GM23338 (cell line): ENCODE measurements around the gene LAMTOR1. TPM values are rescaled to one million over a fixed set of nuclear protein-coding genes. Genes with fewer than 3 reads are reported as not detected.

Experiments used
- ATAC-seq: fragments of 200-7000 bp; cut with Tn5 transposase; 3 replicates; pipeline ENCODE4 v1.9.1; 2020
- DNase-seq: peaks from one replicate; pipeline ENCODE4 v3.0.0-alpha.2; 2015; ENCODE audit warnings: low spot score
- H2AFZ ChIP-seq: fragments of 200-600 bp; sonication (generic); 2 replicates; pipeline ENCODE4 v1.8.0; 2016; ENCODE audit warnings: antibody characterized with exemption, mild to moderate bottlenecking, moderate library complexity
- H3F3A ChIP-seq: fragments of 200-600 bp; sonication (generic); replicated peaks from 2 replicates; pipeline ENCODE4 v1.8.0; 2017; ENCODE audit warnings: antibody characterized with exemption, mixed run types, low read depth
- H3K27ac ChIP-seq: fragments of 200-600 bp; sonication (generic); 2 replicates; pipeline ENCODE4 v1.6.1; 2016; ENCODE audit warnings: low read depth
- H3K27me3 ChIP-seq: fragments of 200-600 bp; sonication (generic); 2 replicates; pipeline ENCODE4 v1.8.0; 2016; ENCODE audit warnings: mild to moderate bottlenecking, mixed run types, moderate library complexity; ENCODE audit not compliant: insufficient read depth
- H3K36me3 ChIP-seq: fragments of 200-600 bp; sonication (generic); 2 replicates; pipeline ENCODE4 v1.8.0; 2016; ENCODE audit warnings: mild to moderate bottlenecking; ENCODE audit not compliant: insufficient read depth
- H3K4me1 ChIP-seq: fragments of 200-600 bp; sonication (generic); 2 replicates; pipeline ENCODE4 v1.8.0; 2016; ENCODE audit warnings: mild to moderate bottlenecking, moderate library complexity; ENCODE audit not compliant: insufficient read depth
- H3K4me2 ChIP-seq: fragments of 200-600 bp; sonication (generic); 2 replicates; pipeline ENCODE4 v1.7.1; 2017; ENCODE audit warnings: mixed run types
- H3K4me3 ChIP-seq: fragments of 200-600 bp; sonication (generic); 2 replicates; pipeline ENCODE4 v1.6.1; 2016; ENCODE audit warnings: mixed run types
- H3K79me2 ChIP-seq: fragments of 200-600 bp; sonication (generic); replicated peaks from 2 replicates; pipeline ENCODE4 v1.8.0; 2017; ENCODE audit warnings: mild to moderate bottlenecking; ENCODE audit not compliant: insufficient read depth
- H3K9me2 ChIP-seq: fragments of 200-600 bp; sonication (generic); 2 replicates; pipeline ENCODE4 v1.8.0; 2017; ENCODE audit not compliant: insufficient read depth
- H4K20me1 ChIP-seq: fragments of 200-600 bp; sonication (generic); replicated peaks from 2 replicates; pipeline ENCODE4 v1.8.0; 2017; ENCODE audit warnings: mild to moderate bottlenecking; ENCODE audit not compliant: insufficient read depth
- H3K27ac Mint-ChIP-seq: 2 replicates; pipeline ENCODE4 v1.8.0; 2020; ENCODE audit warnings: inconsistent platforms, mild to moderate bottlenecking, moderate library complexity, mixed read lengths
- H3K27me3 Mint-ChIP-seq: 3 replicates; pipeline ENCODE4 v1.8.0; 2022; ENCODE audit warnings: low read depth, mild to moderate bottlenecking, moderate library complexity, mixed read lengths, inconsistent platforms; ENCODE audit not compliant: insufficient read depth, poor library complexity
- H3K36me3 Mint-ChIP-seq: 3 replicates; pipeline ENCODE4 v1.8.0; 2021; ENCODE audit warnings: low read depth, mild to moderate bottlenecking, inconsistent platforms, moderate library complexity, mixed read lengths
- H3K4me1 Mint-ChIP-seq: 3 replicates; pipeline ENCODE4 v1.8.0; 2020; ENCODE audit warnings: mild to moderate bottlenecking, inconsistent platforms, mixed read lengths
- H3K4me3 Mint-ChIP-seq: 3 replicates; pipeline ENCODE4 v1.8.0; 2021; ENCODE audit warnings: moderate library complexity, mild to moderate bottlenecking, inconsistent platforms, mixed read lengths
- H3K9me3 Mint-ChIP-seq: 3 replicates; pipeline ENCODE4 v1.8.0; 2020; ENCODE audit warnings: moderate library complexity, mild to moderate bottlenecking, inconsistent platforms, mixed read lengths
- EZH2 ChIP-seq: fragments of 200-600 bp; sonication (generic); IDR thresholded peaks from one replicate; pipeline ENCODE4 v1.8.0; 2017; ENCODE audit warnings: antibody characterized with exemption, mild to moderate bottlenecking, low read depth; ENCODE audit not compliant: unreplicated experiment
- EZH2phosphoT487 ChIP-seq: fragments of 200-600 bp; sonication (generic); IDR thresholded peaks from one replicate; pipeline ENCODE4 v1.8.1; 2018; ENCODE audit warnings: antibody characterized with exemption; ENCODE audit not compliant: unreplicated experiment
- POLR2AphosphoS5 ChIP-seq: IDR thresholded peaks from 2 replicates; pipeline ENCODE4 v1.6.1; 2016; ENCODE audit warnings: antibody characterized with exemption, low read depth
- REST ChIP-seq: IDR thresholded peaks from one replicate; pipeline ENCODE4 v1.6.1; 2018; ENCODE audit warnings: antibody characterized with exemption; ENCODE audit not compliant: unreplicated experiment
- ZNF331 ChIP-seq: fragments of 250-450 bp; sonication (Bioruptor Pico); IDR thresholded peaks from 2 replicates; pipeline ENCODE4 v1.5.0; 2020; ENCODE audit warnings: low read depth, mild to moderate bottlenecking, moderate library complexity
- polyA plus RNA-seq: library from polyadenylated mRNA; unstranded; fragments of >200 nt; fragmentation: Nextera tagmentation; extraction: Ambion mirVana; gene quantifications from 2 replicates; pipeline ENCODE4 v1.2.1, GENCODE V29; 2016
- total RNA-seq: library from RNA; depleted of rRNA; stranded (reverse); fragments of >200 nt; shearing (Covaris generic); gene quantifications from 2 replicates; pipeline ENCODE4 v1.2.3, GENCODE V29; 2014
- TF ChIP-seq, protein P1 (sequence below), 2 experiments: fragments of 200-600 bp in 1 of 2; sonication (generic) in 1 of 2; conservative IDR thresholded peaks; 2 replicates each; pipeline versions ENCODE4 v1.5.1 to v1.6.1; 2016 to 2017; ENCODE audit warnings: antibody characterized with exemption in 2 of 2, low read depth in 2 of 2, mild to moderate bottlenecking in 2 of 2, moderate library complexity in 1 of 2

The LAMTOR1 gene
- total and polyA plus RNA-seq, 2 experiments from 2014 or later = 112 to 157 TPM

DNA sequence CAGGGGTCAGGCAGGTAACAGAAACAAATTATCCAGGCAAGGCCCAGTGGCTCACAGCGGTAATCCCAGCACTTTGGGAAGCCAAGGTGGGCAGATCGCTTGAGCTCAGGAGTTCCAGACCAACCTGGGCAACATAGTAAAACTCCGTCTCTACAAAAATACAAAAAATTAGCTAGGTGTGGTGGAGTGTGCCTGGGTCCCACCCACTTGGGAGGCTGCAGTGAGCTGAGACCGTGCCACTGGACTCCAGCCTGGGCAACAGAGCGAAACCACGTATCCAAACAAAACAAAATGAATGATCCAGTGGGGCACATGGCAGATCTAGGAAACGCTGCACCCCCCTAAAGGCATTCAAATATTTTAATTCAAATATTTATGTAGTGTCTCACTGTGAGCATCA lies 32.6 kb downstream of the LAMTOR1 start:
- H3K27ac Mint-ChIP-seq = peak overlapping the region; percentile 74
- Histone ChIP-seq H3K36me3 (no peaks in the 10 kb centered on the region; the same call in 1 of the 2 replicates), H3K9me2 (no peaks in the 10 kb centered on the region), H3K4me2 (no peak overlapping the region), H3F3A (no peaks in the 10 kb centered on the region), H3K27ac (no peak overlapping the region), H3K79me2 (peaks cover 87% of the 10 kb centered on the region), H3K4me1 (peaks cover 13% of the 10 kb centered on the region; the same call in 1 of the 2 replicates), H3K4me3 (no peak overlapping the region), H3K27me3 (no peaks in the 10 kb centered on the region), H4K20me1 (peaks cover 33% of the 10 kb centered on the region), H2AFZ (no peak overlapping the region)
- H3K27me3 Mint-ChIP-seq = peaks cover 5% of the 10 kb centered on the region
- no peaks in the 10 kb centered on the region for H3K9me3 Mint-ChIP-seq
- DNase-seq (no peak), ATAC-seq (no peak)
- H3K4me1 Mint-ChIP-seq = peaks cover 32% of the 10 kb centered on the region
- H3K36me3 Mint-ChIP-seq = peaks cover 13% of the 10 kb centered on the region
- TF ChIP-seq POLR2AphosphoS5 (no peak), ZNF331 (CRISPR knock-in tag) (no peak)
- TF ChIP-seq, protein P1, sequence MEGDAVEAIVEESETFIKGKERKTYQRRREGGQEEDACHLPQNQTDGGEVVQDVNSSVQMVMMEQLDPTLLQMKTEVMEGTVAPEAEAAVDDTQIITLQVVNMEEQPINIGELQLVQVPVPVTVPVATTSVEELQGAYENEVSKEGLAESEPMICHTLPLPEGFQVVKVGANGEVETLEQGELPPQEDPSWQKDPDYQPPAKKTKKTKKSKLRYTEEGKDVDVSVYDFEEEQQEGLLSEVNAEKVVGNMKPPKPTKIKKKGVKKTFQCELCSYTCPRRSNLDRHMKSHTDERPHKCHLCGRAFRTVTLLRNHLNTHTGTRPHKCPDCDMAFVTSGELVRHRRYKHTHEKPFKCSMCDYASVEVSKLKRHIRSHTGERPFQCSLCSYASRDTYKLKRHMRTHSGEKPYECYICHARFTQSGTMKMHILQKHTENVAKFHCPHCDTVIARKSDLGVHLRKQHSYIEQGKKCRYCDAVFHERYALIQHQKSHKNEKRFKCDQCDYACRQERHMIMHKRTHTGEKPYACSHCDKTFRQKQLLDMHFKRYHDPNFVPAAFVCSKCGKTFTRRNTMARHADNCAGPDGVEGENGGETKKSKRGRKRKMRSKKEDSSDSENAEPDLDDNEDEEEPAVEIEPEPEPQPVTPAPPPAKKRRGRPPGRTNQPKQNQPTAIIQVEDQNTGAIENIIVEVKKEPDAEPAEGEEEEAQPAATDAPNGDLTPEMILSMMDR (conservative IDR thresholded peaks at IDR 0.05; ENCODE audit: low read depth in 2 of 2) = no peak
- no peak overlapping the region for H3K4me3 Mint-ChIP-seq

DNA sequence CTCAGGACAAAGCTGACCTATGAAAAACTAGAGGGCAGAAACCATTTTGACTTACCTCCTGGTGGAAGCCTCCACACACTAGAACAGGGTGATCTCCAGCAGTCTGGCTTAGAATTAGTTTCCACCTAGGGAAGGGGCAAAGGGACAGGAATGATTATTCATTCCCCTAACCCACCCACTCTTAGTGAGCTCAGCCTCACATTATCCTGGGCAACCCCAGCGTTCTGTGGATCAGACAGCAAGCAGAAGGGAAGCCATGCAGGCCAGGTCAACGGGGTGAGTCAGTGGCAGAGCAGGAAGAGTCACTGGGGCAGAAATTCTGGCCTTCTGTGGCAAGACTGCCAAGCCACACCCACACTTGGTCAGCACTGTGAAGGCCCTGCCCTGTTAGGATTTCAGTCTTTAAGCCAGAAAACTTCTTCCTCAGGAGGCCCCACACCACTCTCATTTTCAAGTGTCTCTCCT lies 33.3 kb downstream of the LAMTOR1 start:
- Histone ChIP-seq H3K27ac (no peak overlapping the region), H3K27me3 (no peaks in the 10 kb centered on the region), H3K4me1 (peaks cover 13% of the 10 kb centered on the region; the same call in 1 of the 2 replicates)
- TF ChIP-seq, protein P1 (conservative IDR thresholded peaks at IDR 0.05; ENCODE audit: low read depth in 2 of 2) = no peak
- TF ChIP-seq POLR2AphosphoS5 (no peak), EZH2 (no peak), EZH2phosphoT487 (no peak), REST (no peak)

More for the DNA sequence above, 33.3 kb downstream of the LAMTOR1 start:
- no peaks in the 10 kb centered on the region for H3K9me2 ChIP-seq
- ATAC-seq = peak; percentile 74
- no peak overlapping the region for H3K4me3 ChIP-seq
- Mint-ChIP-seq H3K4me1 (peaks cover 32% of the 10 kb centered on the region), H3K36me3 (peaks cover 12% of the 10 kb centered on the region), H3K27me3 (peaks cover 5% of the 10 kb centered on the region), H3K9me3 (no peaks in the 10 kb centered on the region), H3K27ac (peak overlapping the region; percentile 74; the same call in 1 of the 2 replicates), H3K4me3 (no peak overlapping the region)
- DNase-seq = peak; percentile 15
- peaks cover 83% of the 10 kb centered on the region for H3K79me2 ChIP-seq
- H3K36me3 ChIP-seq = no peaks in the 10 kb centered on the region; the same call in 1 of the 2 replicates
- no peak overlapping the region for H3K4me2 ChIP-seq
- no peak overlapping the region for H2AFZ ChIP-seq
- peaks cover 33% of the 10 kb centered on the region for H4K20me1 ChIP-seq
- no peaks in the 10 kb centered on the region for H3F3A ChIP-seq
